Mammary epithelial cell (primary cell): ENCODE measurements around the gene HSPA12A.

Source experiments
- EZH2 ChIP-seq: IDR thresholded peaks from 2 replicates; pipeline ENCODE4 v1.6.1; 2012; ENCODE audit warnings: low read length, inconsistent platforms, borderline replicate concordance
- TF ChIP-seq, protein P1 (sequence below), 2 donors: IDR thresholded peaks in 1 of 2; conservative IDR thresholded peaks in 1 of 2; 2 replicates each; pipeline ENCODE4 v1.5.1; 2011 to 2012; ENCODE audit warnings: inconsistent platforms in 2 of 2, low read length in 2 of 2, mild to moderate bottlenecking in 2 of 2, control low read depth in 1 of 2, low read depth in 1 of 2; ENCODE audit not compliant: insufficient read depth in 1 of 2; ENCODE audit errors: extremely low read depth in 1 of 2

DNA sequence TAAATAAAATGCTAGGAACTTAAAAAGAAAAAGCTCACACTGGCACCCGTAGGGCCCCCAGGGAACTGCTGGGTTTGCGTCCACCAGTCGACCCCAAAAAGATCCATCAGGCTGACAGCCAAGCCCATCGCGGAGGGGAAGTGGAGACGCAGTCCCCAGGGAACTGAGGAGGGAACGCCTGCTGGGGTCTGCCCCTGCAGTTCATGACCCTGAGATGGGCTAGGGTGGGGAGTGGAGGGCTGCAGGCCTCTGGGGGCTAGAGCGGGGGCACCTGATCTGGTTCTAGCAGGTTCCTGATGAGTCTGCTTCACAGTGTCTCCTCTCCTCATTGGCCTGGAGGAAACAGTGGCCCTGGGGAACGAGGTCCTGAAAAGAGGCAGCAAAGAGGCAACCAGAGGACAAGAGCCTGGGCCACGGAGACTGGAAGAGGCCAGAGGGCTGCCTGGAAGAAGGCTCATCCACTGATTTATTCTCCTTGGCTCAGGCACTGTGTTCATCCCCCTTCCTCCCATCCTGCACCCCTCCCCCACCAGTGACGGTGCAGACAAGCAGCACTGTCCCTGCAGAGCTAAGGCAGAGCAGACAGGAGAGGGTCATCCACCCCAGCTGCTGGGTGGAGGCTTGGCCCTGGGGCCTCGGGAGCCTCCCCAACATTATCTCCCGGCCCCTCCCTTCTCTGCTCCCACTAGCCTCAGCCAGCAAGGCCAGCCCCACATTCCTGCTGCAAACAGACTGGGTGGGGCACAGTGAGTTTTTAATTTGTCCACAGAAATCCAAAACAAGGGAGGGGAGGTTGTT, 24.7 kb upstream of the HSPA12A start:
- TF ChIP-seq, protein P1, sequence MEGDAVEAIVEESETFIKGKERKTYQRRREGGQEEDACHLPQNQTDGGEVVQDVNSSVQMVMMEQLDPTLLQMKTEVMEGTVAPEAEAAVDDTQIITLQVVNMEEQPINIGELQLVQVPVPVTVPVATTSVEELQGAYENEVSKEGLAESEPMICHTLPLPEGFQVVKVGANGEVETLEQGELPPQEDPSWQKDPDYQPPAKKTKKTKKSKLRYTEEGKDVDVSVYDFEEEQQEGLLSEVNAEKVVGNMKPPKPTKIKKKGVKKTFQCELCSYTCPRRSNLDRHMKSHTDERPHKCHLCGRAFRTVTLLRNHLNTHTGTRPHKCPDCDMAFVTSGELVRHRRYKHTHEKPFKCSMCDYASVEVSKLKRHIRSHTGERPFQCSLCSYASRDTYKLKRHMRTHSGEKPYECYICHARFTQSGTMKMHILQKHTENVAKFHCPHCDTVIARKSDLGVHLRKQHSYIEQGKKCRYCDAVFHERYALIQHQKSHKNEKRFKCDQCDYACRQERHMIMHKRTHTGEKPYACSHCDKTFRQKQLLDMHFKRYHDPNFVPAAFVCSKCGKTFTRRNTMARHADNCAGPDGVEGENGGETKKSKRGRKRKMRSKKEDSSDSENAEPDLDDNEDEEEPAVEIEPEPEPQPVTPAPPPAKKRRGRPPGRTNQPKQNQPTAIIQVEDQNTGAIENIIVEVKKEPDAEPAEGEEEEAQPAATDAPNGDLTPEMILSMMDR (conservative IDR thresholded peaks at IDR 0.05 in 1 of 2, IDR thresholded peaks at IDR 0.05 in 1 of 2; ENCODE audit: extremely low read depth in 1 of 2, insufficient read depth in 1 of 2, low read depth in 1 of 2, low read length in 2 of 2), result no peak
- TF ChIP-seq EZH2, result no peak
